HG02678 (cell line): ENCODE data around the gene DBNL.

Source experiments
- ATAC-seq: cut with Tn5 transposase; IDR thresholded peaks from one replicate; pipeline ENCODE4 v1.9.1; 2021; ENCODE audit warnings: mild to moderate bottlenecking, moderate library complexity; ENCODE audit not compliant: unreplicated experiment

Gene DBNL

DNA sequence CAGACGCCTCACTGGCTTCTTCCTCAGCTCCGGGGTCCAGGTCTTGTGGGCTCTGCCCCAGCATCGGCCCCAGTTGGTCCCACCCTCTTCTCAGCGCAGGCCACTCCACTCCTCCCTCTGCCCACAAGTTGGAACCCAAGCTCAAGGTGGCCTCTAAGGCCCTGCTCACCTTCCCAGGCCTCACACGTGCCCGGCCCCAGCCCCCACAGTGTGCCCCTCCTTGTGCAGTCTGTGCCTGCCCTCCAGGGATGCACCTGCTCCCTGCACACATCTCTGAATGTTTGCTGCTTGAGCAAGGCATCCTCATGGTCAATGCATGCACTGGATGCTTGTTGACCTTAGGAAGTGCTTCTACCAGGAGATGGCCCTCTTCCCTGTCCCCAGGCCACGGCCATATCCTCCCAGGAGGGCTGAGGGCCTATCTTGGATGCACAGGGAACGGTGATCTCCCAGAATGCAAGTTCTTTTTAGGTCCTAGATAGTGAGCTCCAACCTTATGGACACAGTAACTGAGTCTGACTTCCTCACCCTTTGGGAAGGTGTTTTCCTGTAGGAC is 51.9 kb downstream of the DBNL start:
- ATAC-seq, result no peak

DNA sequence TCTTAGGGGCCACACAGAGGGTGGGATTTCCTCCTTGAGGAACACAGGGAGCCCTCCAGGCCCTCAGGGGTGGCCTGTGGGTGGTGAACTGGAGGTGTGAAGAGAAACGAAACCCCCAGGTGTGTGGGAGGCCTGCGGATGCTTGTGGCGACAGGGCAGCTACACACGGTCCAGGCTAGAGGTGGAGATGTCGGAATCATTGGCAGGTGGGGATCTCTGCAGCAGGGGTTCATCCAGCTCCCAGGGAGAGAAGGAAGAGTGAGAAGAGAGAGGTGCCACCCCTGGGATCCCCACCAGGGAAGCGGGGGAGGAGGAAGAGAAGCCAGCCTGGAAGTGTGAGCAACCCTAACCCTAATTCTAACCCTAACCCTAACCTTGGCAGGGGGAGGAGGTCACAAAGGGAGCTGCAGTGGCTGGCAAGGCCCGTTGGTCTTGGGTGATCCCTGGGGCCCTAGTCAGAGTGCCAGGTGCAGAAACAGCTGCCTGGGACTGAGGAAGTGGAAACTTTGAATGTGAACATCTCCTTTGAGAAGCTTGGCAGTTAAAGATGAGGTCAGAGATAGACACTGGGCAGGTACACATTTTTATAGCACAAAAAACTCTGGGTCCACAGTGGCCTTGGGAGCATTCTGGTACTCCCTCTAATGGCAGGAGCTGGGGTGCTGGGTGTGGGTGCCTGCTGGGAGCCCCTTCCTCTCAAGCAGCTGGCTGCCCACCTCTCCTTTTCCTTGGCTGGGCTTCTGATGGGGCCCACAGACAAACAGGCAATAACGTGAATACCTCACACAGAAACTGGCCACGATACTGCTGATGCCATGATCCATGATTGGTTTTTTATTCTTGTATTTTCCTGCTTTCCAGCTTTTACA is 52.8 kb downstream of the DBNL start:
- peak; percentile 74 for ATAC-seq

DNA sequence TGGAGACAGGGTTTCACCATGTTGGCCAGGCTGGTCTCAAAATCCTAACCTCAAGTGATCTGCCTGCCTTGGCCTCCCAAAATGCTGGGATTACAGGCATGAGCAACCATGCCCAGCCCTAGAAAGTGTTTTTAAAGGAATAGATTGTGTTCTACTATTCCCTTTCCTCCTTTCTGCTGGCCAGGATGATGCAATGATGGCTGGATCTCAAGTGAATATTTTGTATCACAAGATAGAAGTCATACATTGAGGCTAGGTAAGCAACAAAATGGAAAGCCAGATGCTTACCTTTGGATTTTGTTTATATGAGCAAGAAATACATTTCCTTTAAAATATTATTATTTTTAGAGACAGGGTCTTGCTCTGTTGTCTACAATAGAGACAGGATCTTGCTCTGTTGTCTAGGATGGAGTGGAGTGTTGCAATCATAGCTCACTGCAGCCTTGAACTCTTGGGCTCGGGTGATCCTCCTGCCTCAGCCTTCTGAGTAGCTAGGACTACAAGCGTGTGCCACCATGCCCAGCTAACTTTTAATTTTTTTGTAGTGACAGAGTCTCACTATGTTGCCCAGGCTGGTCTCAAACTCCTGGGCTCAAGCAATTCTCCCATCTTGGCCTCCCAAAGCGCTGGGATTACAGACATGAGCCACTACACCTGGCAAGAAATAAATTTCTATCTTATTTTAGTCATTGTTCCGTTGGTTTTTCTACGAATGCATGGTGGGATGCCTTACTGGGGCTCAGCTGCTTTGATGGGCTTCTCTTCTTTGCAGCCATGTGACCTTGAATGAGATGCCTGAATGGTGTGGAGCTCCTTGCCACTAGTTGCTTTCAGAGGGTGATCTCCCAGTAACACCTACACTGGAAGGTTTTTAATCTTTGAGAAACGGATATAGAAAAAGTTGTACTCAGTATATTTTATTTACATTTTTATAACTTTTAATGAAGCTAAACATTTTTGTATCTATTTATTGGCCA is 53.9 kb downstream of the DBNL start:
- no peak for ATAC-seq

DNA sequence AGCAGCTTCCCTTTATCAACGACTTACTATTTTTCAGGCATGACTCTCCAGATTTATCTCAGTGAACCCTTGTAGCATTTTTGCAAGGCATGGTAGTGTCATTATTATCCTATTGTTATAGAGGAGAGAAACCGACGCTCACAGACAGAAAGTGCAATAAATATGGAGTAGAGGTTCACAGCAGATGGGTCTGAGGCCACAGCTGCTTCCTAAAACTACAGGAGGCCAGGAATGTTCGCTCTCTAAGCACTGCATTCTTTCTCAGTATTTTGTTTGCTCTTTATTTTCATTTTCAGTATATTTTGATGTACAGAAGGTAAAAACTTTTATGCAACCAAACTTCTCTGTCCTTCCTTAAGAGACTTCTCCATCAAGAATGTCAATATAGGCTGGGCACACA is 55.2 kb downstream of the DBNL start:
- no peak for ATAC-seq

DNA sequence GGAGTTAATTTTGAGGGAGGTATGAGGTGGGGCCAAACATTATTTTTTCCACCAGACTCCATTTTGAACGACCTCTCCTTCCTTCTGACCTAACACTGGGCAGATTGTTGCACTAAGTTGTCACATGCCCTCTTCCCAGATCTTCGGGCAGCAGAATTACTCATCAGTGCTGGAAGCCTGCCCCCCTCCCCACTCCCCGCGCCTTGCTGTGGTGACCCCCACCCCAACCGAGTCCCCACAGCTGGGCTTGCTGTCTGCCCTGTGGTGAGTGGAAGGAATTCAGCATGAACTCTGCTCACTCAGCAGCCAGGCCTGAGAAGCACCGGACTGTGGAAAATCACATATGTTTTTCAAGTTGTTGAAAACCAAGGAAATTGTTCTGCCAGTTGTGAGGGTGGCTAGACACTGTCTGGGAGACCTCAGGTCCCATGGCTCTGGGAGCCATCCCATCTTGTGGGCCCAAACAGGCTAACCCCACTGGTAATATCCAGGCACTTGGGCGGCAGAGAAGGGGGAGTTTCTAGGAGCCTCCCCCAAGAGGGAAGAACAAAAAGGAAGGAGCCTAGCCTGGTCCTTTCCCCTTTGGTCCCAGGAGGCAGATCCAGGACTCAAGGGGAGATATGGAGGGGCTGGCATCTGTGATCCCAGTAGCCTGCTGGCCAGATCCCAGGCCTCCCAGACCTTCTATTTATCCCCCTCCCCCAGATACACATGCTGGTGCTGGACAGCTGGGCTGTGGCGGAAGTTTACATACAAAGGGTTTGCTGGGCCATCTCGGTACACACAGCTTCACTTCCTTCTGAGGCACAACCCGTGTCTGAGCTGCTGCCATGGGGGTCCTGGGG is 56.2 kb downstream of the DBNL start:
- ATAC-seq, result no peak

DNA sequence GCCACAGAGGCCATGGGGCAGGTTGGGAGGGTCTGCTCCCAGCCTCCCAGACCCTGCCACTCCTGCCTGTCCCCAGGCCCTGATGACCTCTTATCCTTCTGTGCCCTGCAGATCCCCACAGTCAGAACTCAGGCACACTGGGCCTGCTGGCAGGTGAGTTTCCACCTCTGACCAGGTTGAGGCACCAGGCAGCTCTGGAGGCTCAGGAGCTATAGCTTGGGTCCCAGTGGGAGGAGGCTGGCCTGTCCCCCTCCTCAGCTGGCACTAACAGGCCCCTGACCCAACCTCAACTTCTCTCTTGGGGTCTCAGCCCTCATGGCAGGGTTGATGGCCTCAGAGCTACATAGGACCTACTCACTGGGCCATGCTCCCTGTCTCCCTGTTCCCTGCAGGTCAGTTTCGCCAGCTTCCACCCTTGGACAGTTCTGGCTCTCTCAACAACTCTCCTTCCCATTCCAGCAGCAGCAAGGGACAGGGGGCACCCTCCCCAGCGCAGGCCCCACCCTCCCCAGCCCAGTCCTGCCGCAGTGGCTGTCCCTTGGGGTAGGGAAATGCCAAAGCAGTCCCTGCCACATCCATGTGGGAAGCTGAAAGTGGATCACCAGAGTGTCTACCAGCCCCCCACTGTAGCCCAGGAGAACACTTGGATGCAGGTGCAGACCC is 56.9 kb downstream of the DBNL start:
- no peak for ATAC-seq

DNA sequence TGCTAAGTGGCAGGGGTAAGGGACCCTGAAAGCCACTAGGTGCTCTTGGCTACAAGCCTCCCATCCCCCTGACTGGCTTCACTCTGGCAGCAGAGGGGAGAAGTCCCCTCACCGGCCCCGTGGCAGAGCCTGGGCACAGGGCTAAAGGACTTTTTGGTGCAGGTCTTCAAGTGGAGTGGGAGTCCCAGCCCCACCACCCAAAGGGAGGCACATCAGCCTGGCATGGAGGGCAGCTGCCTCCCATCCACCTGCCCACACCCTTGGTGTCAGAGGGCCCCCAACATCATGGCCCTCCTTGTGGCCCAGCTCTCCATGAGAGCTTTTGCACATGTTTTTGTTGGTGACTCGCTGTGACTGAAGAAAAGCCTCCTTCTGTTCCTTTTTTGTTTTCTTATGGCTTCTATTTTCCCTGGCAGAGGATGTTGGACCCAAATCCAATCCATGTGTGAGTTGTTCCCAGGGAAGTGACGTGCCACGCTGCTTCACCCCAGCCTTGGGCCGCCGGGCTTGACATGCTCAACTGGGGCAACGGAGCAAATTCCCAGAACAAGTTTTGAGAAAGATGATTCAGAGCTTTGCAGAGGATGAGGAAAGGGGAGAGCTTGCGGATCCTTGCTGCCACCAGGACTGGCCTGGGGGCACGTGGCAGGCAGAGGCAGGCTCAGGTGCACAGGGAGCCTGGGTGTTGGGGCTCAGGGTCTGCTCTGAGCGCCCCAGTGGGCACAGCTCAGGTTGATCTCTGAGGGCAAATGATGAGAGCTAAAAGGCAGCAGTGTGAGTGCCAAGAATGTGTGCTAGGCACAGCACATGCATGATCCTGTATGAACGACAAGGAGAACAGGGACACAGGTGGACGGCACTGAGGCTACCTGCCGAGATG is 57.7 kb downstream of the DBNL start:
- ATAC-seq, result no peak

DNA sequence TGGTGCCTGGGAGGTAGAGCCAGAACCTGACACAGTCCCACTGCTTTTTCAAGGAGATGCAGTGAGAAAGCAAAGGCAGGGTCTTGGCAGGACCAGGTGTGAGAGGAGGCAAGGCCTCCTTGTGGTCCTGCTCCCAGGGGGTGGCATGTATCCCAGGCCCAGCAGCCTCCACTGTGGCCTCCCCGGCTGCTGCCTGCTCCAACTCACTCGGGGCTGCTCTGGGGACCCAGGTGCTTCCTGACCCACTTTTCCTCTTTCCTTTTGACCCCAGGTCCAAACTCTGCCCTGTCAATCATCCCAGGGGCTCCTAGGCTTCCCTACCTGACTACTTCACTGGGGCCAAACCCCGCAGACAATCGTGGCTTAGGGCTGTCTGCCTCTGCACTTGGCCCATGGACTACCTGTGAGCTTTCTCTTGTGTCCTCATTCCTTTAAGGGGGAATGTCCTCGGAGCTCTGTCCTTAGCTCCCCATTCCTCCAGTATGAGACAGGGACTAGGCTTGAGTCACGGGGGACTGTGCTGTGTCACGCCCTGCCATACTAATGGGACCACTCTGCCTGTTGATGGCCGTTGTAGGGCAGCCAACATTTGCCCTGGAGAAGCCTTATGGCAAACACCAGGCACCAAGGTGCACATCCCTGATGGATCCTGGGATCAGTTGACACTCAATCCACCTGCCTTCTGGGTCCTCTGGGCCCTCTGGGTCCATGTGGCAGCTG is 58.5 kb downstream of the DBNL start:
- ATAC-seq, result no peak

DNA sequence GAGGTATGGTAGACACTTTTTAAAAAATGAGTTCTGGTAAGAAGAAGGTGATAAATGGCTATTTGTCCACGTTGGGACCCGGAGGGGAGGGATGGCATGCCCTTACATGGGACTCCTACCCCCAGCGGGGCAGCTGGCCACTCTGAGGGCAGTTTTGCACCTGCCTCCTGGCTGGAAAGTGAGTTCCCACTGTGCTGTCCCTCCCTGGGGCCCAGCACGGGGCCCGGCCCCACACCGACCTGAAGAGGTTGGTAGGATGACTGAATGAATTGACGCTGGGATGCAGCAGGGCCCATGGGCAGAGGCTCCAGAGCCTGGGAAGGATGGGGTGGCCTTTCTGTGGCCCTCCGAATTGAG is 59.0 kb downstream of the DBNL start:
- no peak for ATAC-seq

DNA sequence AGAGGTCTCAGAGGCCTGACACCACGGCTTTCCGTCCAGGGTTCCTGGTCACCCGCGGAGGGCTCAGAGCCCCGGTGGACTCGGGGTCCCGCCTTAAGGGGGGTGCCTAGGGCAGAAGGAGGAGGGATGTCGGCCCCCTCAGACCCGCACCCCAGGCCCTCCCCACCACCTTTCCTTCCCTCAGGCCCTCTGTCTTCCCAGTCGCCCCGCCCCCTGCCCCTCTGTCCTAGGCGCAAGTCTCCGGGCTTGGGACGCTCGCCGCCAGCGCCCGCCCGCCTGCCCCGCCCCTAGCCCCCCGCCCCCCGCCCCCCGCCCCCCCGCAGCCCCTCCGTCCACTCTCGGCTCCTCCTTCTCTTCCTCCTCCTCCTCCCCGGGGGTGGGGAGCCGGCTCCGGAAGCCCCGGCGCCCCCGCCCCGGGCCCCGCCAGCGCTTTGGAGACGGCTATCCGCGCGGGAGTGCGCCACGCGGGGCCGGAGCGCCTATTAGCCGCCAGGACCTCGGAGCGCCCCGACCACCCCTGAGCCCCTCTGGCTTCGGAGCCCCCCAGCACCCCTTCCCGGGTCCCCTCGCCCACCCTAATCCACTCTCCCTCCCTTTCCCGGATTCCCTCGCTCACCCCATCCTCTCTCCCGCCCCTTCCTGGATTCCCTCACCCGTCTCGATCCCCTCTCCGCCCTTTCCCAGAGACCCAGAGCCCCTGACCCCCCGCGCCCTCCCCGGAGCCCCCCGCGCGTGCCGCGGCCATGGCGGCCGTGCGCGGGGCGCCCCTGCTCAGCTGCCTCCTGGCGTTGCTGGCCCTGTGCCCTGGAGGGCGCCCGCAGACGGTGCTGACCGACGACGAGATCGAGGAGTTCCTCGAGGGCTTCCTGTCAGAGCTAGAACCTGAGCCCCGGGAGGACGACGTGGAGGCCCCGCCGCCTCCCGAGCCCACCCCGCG is 59.7 kb downstream of the DBNL start, which contains the start of gene AEBP1:
Gene AEBP1, plus strand, starts transcription at position 423 of the 937 bp plus-strand sequence. Its CDS starts 321 bp downstream, at position 744.
- no peak for ATAC-seq

DNA sequence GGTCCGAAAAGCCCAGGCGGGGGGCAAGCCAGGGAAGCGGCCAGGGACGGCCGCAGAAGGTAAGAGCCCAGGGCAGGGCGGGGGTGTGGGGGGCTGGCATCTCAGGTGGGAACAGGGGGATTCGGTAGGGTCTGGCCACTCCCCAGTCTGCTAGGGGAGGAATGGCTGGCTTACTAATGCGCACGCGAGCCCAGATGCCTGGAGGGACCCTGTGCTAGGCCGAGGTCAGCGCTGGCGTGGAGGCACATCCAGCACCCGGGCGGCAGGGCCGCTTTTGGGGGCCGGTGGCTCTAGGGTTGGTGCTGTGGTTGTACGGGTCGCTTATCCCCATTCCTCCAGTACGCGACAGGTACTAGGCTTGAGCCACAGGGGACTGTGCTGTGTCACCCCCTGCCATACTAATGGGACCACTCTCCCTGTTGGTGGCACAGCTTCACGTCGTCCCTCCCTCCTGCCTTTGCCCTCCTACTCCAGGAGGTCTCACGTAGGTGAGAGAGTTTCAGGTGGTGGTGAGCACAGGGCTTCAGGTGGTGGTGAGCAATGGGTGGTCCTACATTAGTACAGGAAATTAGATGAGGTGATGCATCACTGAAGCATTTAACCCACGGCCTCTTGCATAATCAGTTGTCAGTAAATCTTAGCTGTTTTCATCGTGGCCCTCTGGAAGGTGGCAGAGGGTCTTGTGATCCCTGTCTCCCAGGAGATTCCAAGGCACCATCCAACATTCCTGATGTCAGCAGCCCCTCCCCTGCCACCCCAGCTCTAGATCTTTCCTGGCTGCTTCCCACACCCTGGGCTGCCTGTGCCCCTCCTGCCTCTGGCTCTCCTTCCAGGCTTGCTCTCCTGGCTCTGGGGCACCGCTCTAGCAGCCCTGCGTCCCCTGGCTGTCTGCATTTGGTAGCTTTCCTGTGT is 60.6 kb downstream of the DBNL start:
- no peak for ATAC-seq

DNA sequence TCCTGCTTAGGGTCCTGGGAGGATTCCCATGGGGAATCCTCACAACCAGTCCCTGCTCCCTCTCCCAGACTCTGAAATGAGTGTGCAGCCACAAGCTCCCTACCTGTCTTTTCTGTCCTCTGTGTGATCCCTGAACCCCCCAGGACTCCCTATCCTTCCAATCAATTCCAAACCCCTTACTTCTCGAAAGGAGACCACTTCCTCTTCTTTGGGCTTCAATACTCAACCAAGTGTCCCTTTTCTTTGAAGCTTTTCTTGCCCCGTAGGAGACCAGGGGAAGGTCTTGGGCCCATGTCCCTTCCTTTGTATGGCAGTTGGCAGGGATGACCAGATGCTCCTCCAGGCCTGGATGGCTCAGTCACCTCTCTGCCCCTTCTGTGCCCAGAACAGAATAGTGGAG is 61.3 kb downstream of the DBNL start:
- ATAC-seq, result no peak

DNA sequence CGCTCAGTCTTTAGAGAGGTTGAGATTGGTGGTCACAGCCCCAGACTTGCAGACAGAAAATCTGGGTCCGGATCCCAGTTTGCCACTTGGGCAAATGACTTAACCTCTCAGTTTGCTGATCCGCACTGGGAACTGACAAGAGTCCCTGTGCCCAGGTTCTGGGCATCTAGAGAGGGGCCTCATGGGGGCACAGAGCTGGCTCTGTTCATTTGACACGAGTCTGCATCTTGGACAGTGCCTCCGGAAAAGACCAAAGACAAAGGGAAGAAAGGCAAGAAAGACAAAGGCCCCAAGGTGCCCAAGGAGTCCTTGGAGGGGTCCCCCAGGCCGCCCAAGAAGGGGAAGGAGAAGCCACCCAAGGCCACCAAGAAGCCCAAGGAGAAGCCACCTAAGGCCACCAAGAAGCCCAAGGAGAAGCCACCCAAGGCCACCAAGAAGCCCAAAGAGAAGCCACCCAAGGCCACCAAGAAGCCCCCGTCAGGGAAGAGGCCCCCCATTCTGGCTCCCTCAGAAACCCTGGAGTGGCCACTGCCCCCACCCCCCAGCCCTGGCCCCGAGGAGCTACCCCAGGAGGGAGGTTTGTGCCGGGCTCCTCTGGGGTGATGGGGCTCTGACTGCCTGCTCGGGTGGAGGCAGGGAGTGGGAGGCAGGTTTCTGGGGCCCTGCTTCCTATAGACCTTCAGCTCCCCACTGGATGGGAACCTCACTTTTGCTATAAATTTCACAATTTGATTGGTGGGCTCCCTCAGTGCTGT is 62.0 kb downstream of the DBNL start:
- ATAC-seq, result no peak

DNA sequence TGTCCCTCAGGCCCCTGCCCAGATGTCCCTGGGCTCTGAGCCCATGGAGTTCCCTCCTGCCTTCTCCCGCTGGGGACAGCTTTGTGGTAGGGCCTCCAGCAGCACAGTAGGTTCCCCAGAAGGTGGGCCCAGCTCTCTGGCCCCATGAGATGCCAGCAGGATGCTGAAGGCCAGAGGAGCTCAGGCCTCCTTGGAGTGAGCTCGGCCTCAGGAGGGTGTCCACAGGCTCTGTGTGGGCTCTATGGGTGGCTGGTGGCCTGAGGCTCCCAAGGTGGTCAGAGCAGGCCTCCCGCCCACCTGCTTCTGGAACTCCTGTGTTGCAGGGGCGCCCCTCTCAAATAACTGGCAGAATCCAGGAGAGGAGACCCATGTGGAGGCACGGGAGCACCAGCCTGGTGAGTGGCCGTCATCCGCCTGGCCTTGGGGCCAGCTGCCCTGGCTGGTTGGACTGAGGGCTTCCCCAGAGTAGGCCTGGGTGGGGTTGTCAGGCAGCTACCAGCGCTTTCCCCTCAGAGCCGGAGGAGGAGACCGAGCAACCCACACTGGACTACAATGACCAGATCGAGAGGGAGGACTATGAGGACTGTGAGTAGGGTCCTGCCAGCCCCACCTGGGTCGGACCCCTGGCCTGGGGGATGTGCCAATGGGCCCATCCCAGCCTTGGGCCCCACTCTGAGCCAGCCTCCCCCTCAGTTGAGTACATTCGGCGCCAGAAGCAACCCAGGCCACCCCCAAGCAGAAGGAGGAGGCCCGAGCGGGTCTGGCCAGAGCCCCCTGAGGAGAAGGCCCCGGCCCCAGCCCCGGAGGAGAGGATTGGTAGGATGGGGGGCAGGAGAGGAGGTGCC is 62.8 kb downstream of the DBNL start:
- ATAC-seq, result no peak
